Parathyroid adenoma (tissue), 2 donors: ENCODE measurements around the gene PRKG1.
A peak's percentile ranks its signal among the peaks of the same experiment; 100 is the strongest.

Experiments
- H2AFZ ChIP-seq: fragments of 300-600 bp; sonication (generic); one replicate; pipeline ENCODE4 v1.7.0; 2017; ENCODE audit warnings: antibody characterized with exemption, mild to moderate bottlenecking
- H3K27ac ChIP-seq: fragments of 300-600 bp; sonication (generic); one replicate; pipeline ENCODE4 v1.7.0; 2017
- H3K27me3 ChIP-seq: fragments of 300-600 bp; sonication (generic); one replicate; pipeline ENCODE4 v1.7.0; 2017; ENCODE audit warnings: low read length; ENCODE audit not compliant: control insufficient read depth, insufficient read depth
- H3K36me3 ChIP-seq: fragments of 300-600 bp; sonication (generic); one replicate; pipeline ENCODE4 v1.7.0; 2017; ENCODE audit warnings: low read length; ENCODE audit not compliant: control insufficient read depth, insufficient read depth
- H3K4me1 ChIP-seq: fragments of 300-600 bp; sonication (generic); one replicate; pipeline ENCODE4 v1.7.0; 2017; ENCODE audit warnings: control low read depth
- H3K4me2 ChIP-seq: fragments of 300-600 bp; sonication (generic); one replicate; pipeline ENCODE4 v1.7.0; 2017; ENCODE audit warnings: low read length
- H3K4me3 ChIP-seq: fragments of 300-600 bp; sonication (generic); one replicate; pipeline ENCODE4 v1.7.0; 2017; ENCODE audit warnings: low read depth, low read length
- H3K79me2 ChIP-seq: fragments of 300-600 bp; sonication (generic); one replicate; pipeline ENCODE4 v1.7.0; 2017; ENCODE audit warnings: control low read depth
- H3K9ac ChIP-seq: fragments of 300-600 bp; sonication (generic); one replicate; pipeline ENCODE4 v1.7.0; 2017; ENCODE audit warnings: mild to moderate bottlenecking
- H3K9me3 ChIP-seq: fragments of 300-600 bp; sonication (generic); one replicate; pipeline ENCODE4 v1.7.0; 2017; ENCODE audit warnings: low read length; ENCODE audit not compliant: control insufficient read depth
- CTCF ChIP-seq: fragments of 300-600 bp; sonication (generic); IDR thresholded peaks from one replicate; pipeline ENCODE4 v1.7.0; 2017; ENCODE audit warnings: antibody characterized with exemption, mild to moderate bottlenecking
- donor health status: primary hyperparathyroidism.

Gene PRKG1

GRCh38 chr10:51952056-51952455 is 877.8 kb downstream of the PRKG1 start:
- Histone ChIP-seq H3K36me3 (no peaks in the 10 kb centered on the region), H3K27ac (no peak overlapping the region), H3K79me2 (no peaks in the 10 kb centered on the region), H3K9me3 (no peaks in the 10 kb centered on the region), H3K9ac (no peak overlapping the region), H3K4me2 (no peak overlapping the region), H2AFZ (no peak overlapping the region), H3K4me1 (no peaks in the 10 kb centered on the region), H3K27me3 (no peaks in the 10 kb centered on the region), H3K4me3 (no peak overlapping the region)
- no peak for TF ChIP-seq CTCF

GRCh38 chr10:51955696-51956095 is 881.4 kb downstream of the PRKG1 start:
- Histone ChIP-seq H3K9me3 (no peaks in the 10 kb centered on the region), H2AFZ (no peak overlapping the region), H3K4me2 (no peak overlapping the region), H3K27ac (no peak overlapping the region), H3K4me1 (no peaks in the 10 kb centered on the region), H3K36me3 (no peaks in the 10 kb centered on the region), H3K9ac (no peak overlapping the region), H3K4me3 (no peak overlapping the region), H3K27me3 (no peaks in the 10 kb centered on the region), H3K79me2 (no peaks in the 10 kb centered on the region)
- TF ChIP-seq CTCF: no peak

GRCh38 chr10:51956822-51957221 is 882.5 kb downstream of the PRKG1 start:
- H3K4me2 ChIP-seq: no peak overlapping the region
- H3K79me2 ChIP-seq: no peaks in the 10 kb centered on the region
- no peaks in the 10 kb centered on the region for H3K4me1 ChIP-seq
- H3K4me3 ChIP-seq: no peak overlapping the region
- H3K36me3 ChIP-seq: no peaks in the 10 kb centered on the region
- H3K9me3 ChIP-seq: no peaks in the 10 kb centered on the region
- H3K27me3 ChIP-seq: no peaks in the 10 kb centered on the region
- TF ChIP-seq CTCF: no peak
- H2AFZ ChIP-seq: no peak overlapping the region
- no peak overlapping the region for H3K27ac ChIP-seq
- no peak overlapping the region for H3K9ac ChIP-seq

GRCh38 chr10:51960494-51960895 is 886.2 kb downstream of the PRKG1 start:
- Histone ChIP-seq H3K4me3 (no peak overlapping the region), H3K9ac (no peak overlapping the region)

More at GRCh38 chr10:51960494-51960895, 886.2 kb downstream of the PRKG1 start:
- Histone ChIP-seq H2AFZ (no peak overlapping the region), H3K9me3 (no peaks in the 10 kb centered on the region), H3K4me1 (no peaks in the 10 kb centered on the region), H3K27me3 (no peaks in the 10 kb centered on the region), H3K79me2 (no peaks in the 10 kb centered on the region), H3K4me2 (no peak overlapping the region), H3K36me3 (no peaks in the 10 kb centered on the region), H3K27ac (no peak overlapping the region)
- TF ChIP-seq CTCF: peak; percentile 55
